HG02884 (cell line): ENCODE measurements around the gene SLC13A2.

ENCODE experiments used
- ATAC-seq: cut with Tn5 transposase; IDR thresholded peaks from one replicate; pipeline ENCODE4 v1.9.1; 2021; ENCODE audit warnings: mild to moderate bottlenecking, moderate library complexity; ENCODE audit not compliant: unreplicated experiment

Gene SLC13A2

DNA sequence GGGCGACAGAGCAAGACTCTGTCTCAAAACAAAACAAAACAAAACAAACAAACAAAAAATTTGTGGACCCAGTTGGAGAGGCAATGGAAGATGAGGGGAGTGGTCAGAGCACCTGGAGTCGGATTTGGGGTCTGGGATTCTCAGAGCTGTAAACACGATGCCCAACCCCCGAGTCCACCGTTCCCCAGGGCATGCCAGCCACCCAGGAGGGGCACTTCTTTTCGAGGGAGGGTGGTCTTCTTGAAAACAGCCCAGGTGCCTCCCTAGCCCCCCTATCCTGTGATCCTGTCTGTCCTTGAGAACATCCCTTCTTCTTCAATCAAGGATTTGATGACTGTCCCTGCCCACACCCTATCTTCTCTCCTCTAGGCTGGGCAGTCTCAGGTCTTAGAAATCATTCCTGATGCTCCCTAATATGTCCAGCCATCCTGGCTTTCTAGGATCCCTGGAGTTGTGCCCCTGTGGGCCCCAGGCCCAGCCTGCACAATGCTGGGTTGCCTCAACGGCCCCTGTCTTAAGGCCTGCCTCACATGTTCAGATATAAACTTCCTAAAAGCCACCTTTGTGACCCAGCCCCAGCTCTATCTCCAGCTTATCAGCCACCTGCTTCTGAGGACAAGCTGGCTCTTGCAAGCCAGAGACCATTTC, 3.1 kb upstream of the SLC13A2 start:
- ATAC-seq = no peak

DNA sequence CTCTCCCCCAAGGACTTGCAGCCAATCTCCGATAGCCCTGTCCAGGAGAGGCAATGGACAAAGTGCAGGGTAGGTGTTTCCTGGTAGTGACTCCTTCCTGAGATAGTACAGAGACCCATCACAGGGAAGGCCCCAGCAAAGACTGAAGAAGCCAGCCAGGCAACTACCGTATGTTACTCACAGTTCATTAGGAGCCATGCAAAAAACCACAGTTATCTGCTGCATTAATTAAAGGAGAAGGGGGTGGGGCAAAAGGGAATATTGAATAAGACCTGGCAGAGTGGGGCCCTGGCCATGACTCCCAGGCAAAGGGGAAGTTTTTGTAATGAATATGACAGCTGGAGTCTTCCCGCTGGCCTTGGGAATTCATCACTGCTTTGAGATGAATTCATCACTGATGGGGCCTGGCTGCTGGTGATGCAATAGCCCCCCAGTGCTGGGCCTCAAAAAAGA, 2.5 kb upstream of the SLC13A2 start:
- ATAC-seq = no peak

DNA sequence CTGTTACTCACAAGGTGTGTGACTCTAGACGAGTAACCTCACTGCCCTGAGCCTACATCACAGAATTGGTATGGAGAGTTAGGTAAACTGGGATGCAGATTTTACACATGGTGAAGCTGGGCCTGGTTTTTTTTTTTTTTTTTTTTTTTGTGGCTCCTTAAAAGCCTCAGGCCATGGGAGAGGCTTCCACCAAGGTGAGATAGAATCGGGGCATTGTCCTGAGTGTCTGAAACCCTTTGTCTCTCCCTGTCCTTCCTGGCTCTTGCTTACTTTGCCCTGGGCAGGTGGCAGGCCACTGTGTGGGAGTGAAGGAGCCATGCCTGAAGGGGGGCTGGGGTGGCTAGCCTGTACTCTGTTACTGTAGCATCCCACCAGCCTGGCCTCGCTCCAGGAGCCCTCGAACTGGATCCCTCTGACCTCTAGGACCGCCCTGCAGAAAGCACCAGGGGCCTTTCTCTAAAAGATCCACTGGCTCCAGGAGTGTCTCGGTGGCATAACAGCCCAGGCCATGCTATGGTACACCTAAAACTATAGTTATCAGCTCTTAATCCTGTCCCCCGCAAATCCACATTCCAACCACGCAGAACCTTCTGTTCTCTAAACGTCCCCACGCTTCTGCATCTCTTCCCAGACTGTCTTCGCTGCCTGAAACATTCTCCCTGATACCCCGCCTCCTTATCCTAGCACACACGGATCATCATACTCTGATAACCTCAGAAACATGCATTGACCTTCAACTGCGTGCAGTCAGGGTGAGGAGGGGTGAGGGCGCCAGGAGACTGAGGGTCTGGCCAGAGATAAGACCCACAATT, 1.7 kb upstream of the SLC13A2 start:
- no peak for ATAC-seq

DNA sequence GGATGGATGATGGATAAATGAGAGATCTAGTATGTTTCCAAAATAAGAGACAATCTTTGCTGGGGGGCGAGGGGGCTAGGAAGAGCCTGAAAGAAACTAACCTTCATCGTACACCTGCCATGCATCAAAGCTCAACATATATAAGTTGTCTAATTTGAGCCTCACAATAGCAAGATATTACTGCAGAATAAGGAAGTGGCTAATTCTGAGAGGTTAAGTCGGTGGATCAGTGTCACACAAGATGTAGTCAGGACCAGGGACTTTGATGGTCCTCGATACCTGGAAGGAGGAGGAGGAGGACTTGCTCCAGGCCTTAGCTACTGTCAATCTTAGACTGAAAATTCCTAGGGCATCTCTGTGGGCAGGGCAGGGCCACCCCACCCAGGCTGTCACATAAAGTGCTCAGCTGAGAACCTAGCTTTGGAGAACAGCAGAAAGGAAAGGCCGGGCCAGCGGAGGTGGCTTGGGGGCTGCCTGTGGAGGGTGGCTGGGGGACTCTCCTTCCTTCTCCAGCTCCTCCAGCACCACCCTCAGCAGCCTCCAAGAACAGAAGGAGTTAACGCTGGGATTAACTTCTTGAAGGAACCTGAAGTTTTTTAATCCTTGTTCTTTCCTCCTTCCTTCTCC, 460 bp upstream of the SLC13A2 start:
- no peak for ATAC-seq

DNA sequence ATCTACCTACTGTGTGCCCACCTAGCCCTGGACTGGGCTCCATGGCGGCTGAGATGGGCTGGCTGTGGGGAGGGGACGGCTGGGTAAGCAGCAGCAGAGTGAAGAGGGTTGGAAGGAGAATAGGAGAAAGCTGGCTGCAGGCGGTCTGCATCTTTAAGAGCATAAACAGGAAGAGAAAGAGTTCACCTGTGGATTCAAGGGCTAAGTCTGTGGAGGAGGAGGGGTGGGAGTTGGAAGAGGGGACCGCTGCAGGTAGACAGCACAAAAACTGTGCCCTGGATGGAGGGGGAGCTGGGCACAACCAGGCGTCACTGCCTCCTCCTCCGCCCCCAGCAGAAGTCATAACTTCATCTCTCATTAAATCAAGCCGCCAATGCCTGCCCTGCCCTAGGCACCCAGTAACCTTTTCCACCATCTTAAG, 677 bp downstream of the SLC13A2 start:
- no peak for ATAC-seq

DNA sequence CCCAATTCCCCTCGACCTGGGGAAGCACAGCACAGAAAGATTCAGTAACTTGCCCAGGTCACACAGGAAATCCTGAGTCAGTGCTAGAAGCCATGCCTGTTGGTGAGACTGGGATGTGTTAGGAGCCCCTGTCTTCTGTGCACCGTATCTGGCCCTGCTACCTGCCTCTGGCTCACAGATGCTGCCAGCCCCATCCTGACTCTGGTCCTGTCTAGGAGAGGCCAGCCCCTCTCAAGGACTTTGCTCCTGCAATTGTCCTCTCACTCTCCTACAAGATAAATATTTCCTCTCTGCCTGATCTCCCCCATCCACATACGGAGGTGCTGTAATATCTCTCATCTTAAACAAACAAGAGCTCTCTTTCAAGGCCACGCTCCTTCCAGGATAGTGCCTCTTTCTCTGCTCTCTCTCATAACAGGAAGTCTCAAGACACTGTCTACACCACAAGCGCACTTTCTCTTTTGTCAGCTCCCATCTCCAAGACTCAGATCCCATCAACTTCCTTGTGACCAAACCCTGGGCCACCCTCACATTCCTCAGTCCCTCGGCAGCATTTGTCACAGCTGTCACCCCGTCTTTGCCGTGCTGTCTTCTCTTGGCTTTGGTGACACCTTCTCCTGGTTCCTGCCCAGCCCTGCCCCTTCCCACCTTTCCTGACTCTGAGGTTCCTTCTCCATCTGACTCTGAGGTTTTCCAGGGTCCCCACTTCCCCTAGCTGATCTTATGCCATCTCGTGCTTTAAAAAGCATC, 1.9 kb downstream of the SLC13A2 start:
- no peak for ATAC-seq

DNA sequence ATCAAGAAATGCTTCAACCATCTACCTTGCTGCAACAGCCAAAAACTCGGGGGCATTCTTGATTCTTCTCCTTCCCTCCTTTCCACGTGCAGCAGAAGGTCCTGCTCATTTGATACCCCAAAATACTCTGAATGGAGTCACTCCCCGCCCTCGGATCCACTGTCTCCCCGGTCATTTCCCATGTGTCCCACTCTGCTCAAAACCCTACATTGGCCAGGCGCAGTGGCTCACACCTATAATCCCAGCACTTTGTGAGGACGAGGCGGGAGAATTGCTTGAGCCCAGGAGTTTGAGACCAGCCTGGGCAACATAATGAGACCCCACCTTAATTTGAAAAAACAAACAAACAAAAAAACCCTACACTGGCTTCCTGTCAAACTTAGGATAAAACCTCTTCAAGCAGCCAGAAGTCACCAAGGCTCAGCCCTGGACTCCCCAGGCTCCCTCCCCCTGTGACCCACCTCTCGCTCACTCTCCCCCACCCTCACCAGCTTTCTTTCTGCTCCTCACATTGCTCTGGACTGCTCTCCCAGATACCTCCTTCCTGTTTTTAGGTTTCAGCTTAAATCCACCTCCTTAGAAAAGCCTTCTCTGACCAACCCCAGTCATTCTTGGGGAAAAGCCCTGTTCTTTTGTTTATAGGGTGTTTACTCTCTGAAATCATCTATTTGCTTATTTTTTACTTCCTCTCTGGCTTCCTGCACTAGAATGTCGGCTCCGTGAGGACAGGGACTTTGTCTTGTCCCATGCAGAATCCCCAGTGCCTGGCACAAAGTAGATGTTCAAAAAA, 2.8 kb downstream of the SLC13A2 start:
- ATAC-seq = no peak

DNA sequence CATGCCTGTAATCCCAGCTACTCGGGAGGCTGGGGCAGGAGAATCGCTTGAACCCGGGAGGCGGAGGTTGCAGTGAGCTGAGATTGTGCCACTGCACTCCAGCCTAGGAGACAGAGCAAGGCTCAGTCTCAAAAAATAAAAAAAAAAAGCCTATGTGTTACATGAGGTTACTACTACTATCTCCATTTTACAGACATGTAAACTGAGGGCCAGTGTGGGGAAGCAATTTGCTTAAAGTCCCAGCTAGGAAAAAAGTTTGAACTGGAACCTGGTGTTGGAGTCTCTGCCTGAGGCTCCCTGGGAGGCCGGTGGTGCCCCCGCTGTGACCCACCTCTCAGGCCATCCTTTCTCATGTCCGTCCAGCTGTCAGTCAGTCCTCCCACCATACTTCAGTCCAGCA, 4.5 kb downstream of the SLC13A2 start:
- ATAC-seq = no peak

DNA sequence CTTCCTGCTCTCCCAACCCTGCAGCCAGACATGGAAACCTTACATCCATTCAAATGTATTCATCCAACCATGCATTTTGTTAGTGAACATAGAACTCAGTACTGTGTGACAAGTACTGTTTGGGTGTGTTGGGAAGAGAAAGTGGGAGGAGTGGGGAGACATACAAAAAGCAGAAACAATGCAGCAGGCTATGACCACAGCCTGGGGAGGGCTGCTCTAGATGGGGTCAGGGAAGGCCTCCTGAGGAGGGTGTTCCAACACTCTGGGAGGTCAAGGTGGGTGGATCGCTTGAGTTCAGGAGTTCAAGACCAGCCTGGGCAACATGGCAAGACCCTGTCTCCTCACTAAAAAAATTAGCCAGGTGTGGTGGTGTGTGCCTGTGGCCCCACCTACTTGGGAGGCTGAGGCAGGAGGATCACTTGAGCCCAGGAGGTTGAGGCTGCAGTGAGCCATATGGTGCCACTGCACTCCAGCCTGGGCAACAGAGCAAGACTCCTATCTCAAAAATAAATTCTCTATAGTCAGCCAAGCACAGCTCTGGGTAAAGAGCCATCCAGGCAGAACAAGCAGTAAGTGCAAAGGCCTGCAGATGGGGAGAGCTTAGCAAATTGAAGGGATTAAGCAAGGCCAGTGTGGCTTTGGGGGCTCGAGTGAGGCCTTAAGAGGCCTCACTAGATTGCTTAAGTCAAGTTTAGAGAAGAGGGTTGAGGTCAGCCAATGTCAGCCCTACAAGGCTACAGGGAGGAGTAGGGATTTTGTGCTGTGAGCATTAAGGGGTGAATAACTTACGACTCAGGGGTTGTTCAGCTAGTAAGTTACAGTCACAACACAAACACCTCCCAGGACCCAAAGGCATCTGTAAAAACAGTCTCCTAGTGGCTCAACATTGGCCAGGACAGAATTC, 5.5 kb downstream of the SLC13A2 start:
- no peak for ATAC-seq

DNA sequence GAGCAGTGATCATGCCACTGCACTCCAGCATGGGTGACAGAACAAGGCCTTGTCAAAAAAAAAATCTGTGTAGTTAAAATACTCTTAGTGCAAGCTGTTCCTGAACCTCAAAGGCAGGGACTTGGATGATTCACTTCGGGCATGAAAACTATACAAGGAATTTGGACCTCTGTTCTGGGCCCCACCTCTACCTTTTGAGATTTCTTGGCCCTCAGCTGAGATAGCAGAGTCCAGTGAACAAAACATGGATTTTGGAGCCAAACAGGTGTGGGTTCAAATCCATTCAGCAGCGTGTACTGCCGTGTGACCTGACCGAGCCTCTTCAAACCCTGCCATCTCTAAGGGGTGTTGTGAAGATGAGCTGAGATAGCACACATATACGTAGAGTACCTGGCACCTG, 6.8 kb downstream of the SLC13A2 start:
- no peak for ATAC-seq

DNA sequence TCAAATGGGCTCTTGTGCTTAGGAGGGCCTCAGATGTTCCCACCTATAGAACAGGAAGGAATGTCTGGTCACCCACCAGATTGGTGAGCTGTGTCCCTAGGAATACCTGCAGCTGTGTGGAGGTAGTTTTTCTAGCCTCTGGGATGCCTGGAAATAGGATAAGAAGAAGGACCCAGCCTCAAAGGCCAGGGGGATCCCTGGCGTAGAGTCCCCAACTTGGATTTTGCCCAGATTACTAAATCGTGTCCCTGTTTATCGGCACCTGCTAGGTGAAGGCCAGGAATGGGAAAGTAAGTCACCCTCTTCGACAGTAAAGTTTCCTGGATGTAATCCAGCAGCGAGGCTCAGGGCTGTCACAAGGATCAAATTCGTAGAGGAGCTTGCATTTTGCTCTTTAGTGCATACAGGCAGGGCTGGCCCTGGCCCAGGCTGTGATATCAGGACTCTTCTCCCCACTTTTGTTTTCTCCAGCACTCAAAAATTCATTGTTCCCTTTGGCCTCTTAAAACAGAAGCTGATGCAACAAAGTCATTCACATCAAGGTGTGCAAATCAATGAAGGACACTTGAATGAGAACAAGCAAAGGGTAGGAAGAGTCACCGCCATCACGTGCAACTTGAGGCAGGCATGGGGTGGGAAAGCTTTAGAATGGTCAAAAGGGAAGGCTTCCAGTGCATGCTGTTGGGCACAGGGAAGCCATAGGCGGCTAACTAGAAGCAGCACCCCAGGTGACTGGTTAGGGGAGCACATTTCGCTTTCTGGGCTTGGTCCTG, 7.5 kb downstream of the SLC13A2 start:
- ATAC-seq = no peak

DNA sequence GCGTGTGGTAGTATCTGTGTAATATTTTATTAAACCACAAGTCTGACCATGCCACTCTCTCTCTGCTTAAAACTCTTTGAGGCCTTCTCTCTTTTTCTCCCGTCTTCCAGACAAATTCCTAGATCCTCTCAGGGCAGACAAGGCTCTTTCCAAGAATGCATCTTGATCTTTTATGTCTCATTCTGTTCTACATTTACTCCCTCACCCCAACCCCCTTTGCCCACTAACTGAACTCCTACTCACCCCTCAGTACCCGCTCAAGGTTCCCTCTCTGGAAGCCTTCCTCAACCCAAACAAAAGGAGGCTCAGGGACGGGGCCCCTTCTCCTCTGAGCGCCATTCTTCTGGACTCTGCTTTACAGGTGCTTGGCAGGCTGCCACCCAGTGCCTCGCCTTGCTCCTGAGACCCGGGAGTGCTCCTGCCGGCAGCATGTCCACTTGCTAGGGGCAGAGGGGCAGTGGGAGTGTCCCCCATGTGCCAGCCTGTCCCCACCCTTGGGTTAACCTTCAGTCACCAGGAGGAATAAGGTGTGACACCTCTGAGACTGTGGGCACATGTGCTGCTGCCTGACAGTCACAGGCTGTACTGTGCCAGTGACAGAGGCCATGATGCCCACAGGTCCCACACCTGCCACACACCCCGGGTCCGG, 9.2 kb downstream of the SLC13A2 start:
- ATAC-seq = no peak

DNA sequence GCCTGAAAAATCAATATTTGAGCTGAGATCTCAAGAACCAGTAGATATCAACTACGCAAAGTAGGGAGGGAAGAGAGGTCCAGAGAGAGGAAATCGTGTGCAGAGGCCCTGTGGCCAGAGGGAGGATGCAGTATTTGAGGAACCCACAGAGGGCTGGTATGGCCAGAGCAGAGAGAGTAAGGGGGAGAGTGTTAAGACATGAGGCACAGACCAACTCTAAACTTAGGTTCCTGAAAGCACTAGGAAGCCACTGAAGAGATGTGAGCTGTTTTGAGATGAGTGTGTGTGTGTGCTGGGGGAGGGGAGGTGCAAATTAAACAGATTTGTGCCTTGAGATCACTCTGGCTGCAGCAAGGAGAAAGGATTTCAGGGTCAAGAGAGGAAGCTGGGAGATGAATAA, 10.9 kb downstream of the SLC13A2 start:
- ATAC-seq = peak; percentile 89

DNA sequence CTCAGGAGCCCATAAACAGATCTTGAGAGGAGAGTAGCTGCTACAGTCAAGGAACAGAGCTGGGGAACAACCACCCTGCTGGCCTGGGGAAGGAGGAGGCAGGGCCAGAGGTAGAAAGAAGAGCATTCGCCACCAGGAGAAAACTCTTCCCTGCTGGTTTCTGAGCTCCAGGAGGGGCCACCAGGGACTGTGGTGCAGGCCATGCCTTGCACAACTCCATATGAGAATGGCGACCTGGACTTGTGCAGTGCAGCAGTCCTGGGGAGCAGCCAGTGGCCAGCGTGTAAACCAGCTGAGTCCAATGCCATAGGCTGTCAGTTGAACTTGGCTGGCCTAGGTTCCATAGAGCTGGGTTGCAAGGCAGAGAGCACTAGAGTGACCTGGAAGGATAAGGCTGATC, 11.6 kb downstream of the SLC13A2 start:
- no peak for ATAC-seq

DNA sequence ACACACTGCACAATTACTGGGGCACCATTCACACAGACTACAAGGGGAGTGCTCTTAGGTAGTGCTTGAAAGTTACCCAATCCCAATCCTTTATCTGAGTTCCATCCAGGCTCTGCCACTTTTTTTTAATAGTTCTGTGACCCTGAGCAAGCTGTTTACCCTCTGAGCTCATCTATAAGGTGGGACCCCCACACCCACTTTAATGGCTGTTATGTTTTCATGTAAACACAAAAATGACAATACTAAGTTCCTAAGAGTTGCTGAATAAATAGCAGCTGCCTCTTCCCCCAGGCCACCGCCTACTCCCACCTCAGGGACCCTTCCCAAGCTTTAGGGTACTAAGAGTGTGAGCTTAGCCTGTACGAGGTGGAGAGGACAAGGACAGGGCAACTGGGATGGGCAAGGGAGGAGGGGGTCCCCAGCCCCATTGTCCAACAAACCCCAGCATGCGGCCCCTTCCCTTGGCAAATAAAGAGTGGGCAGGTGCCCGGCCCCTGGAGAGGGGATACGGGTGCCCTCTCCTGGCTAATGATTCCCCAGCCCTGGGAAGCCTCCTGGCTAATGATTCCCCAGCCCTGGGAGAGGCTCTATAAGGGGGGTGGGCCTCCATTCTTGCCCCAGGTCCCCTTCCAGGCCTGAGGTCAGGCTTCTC, 14.6 kb downstream of the SLC13A2 start:
- no peak for ATAC-seq

DNA sequence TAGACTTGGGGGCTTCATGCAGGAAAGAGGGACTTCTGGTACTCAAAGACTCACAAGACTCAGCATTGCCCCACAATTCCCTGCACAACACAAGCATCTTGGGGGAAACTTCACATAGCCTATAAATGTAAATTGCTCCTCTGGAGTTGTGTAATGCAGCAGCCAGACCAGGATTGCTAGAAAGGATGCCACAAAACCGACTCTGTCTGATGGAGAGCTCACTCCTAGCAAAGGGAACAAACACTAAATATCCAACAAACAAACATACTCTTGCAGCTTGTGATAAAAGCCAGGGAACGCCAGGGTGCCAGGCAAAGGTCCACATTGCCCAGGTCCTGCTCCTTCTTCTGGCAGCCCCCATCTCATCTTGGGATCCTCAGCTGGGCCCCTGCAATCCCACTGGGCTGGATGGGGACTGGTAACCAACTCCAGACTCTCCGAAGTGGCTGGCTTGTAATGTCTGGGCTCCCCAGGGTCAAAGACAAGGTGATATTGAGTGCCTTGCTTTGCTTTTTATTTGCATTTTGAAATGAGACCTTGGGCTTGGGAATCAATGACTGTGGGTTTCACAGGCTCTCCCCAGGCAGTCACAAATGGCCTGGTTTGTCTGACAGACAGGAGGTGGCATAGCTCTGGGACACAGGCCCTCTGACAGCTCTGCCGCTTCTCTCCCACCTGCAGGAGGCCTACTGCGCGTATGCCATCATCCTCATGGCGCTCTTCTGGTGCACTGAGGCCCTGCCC, 15.3 kb downstream of the SLC13A2 start:
- no peak for ATAC-seq

DNA sequence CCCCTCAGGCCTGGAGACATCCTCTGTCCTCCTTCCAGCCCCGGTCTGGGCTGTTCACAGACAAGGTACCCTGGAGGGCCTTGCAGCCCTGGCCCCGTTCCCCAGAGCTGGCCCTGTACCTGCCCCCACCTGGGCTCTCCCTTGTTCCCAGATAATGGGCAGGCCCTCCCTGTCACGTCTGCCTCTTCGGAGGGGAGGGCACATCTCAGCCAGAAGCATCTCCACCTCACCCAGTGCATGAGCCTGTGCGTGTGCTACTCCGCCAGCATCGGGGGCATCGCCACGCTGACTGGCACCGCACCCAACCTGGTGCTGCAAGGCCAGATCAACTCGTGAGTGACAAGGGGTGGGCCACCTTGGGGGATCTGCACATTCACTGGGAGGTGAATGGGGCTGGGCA, 17.8 kb downstream of the SLC13A2 start:
- no peak for ATAC-seq
